EH (cell line): ENCODE measurements around the gene NYAP1.
"Not testable (repeated sequence)": the region's sequence is repeated elsewhere in the genome, so short reads cannot be mapped to it uniquely, and the experiment has no call there.

Experiments
- DNase-seq: peaks from one replicate; pipeline ENCODE4 v3.0.0-alpha.2; 2015; ENCODE audit warnings: low read depth

Gene NYAP1

GRCh38 chr7:100513212-100513810 lies 29.6 kb downstream of the NYAP1 start:
- DNase-seq: no peak

- DNase-seq: peak; percentile 78
These were observed 31.4 kb downstream of the NYAP1 start for GRCh38 chr7:100515072-100515532.

DNA sequence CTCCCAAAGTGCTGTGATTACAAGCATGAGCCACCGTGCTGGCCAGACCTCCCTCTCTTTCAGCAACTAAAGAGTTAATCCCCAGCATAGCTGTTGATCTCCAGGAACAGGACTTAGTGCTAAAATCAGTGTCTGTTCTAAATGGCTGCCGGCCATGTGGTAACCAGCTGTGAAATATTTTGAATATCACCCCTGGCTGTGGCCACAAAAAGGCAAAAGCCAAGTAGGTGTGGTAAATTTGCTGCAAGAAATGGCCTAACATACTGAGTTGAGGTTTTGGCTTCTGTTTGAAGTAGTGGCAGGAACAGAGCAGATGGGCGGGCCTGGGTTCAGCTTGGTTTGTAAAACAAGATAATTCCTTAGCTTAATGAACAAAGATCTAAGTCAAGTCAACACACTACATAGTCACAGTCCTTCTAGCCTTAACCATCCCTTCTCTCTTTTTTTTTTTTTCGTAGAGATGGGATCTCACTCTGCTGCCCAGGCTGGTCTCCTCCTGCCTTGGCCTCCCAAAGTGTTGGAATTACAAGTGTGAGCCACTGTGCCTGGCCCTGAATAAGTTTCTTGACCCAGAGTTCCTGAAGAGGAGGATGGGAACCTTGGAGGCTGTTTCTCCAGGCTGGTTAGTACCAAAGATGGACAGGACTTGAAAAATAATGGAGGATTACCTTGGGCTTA lies 32.5 kb downstream of the NYAP1 start:
- DNase-seq: peak; percentile 87

- DNase-seq: no peak
These were observed 33.6 kb downstream of the NYAP1 start for GRCh38 chr7:100517305-100517704.

- no peak for DNase-seq
These were observed 35.9 kb downstream of the NYAP1 start for GRCh38 chr7:100519580-100519979.

- no peak for DNase-seq
These were observed 36.4 kb downstream of the NYAP1 start for GRCh38 chr7:100520138-100520537.

DNA sequence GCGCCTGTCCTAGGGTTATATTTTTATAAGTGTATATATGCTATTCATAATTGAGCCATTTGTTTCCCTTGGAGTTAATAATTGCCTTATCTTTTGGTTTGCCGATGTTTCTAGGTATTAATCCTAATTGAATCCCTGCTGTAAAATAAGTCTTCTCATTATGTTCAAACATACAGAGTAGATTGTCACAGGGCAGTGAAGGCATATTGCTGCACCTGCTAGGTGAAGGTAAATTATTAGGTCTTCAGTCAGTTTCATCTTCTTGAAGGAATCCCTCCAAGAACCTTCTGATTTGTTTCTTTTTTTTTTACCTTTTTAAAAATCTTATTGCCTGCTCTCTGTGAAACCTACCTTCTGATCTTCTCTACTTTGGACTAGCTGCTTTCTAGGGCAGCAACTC lies 37.3 kb downstream of the NYAP1 start:
- DNase-seq: no peak

- not testable (repeated sequence) for DNase-seq
These were observed 38.3 kb downstream of the NYAP1 start for GRCh38 chr7:100521909-100522593.

DNA sequence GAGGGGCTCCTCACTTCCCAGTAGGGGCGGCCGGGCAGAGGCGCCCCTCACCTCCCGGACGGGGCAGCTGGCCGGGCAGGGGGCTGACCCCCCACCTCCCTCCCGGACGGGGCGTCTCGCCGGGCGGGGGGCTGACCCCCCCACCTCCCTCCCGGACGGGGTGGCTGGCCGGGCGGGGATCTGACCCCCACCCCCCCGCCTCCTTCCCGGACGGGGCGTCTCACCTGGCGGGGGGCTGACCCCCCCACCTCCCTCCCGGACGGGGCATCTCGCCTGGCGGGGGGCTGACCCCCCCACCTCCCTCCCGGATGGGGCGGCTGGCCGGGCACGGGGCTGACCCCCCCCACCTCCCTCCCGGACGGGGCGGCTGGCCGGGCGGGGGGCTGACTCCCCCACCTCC lies 39.5 kb downstream of the NYAP1 start:
- not testable (repeated sequence) for DNase-seq

GRCh38 chr7:100528108-100528866 lies 44.6 kb downstream of the NYAP1 start:
- not testable (repeated sequence) for DNase-seq

GRCh38 chr7:100532165-100533022 lies 48.7 kb downstream of the NYAP1 start:
- no peak for DNase-seq

- not testable (repeated sequence) for DNase-seq
These were observed 52.3 kb downstream of the NYAP1 start for GRCh38 chr7:100535982-100536381.

DNA sequence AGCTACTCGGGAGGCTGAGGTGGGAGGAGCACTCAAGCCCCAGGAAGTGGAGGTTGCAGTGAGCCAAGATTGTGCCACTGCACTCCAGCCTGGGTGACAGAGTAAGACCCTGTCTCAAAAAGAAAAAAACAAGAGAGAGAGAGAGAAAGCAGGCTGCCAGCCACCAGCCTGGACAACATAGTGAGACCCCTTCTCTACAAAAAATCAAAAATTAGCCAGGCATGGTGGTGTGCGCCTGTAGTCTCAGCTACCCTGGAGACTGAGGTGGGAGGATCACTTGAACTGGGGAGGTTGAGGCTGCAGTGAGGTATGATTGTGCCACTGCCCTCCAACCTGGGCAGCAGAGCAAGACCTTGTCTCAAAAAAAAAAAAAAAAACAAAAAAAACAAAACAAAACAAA lies 53.0 kb downstream of the NYAP1 start:
- DNase-seq: not testable (repeated sequence)

DNA sequence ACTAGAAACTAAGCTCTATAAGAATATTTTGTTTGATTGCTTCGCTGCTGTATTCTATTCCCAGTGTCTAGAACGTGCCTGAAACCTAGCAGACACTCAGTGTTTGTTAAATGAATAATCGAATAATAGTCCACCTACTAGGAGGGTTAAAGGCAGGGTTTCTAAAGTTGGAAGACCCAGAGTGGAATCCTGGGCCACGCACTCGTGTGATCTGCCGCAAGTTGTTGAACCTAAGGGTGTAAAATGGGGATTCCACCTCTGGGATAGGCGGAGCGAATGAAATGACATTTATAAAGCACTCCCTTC lies 54.6 kb downstream of the NYAP1 start:
- no peak for DNase-seq

DNA sequence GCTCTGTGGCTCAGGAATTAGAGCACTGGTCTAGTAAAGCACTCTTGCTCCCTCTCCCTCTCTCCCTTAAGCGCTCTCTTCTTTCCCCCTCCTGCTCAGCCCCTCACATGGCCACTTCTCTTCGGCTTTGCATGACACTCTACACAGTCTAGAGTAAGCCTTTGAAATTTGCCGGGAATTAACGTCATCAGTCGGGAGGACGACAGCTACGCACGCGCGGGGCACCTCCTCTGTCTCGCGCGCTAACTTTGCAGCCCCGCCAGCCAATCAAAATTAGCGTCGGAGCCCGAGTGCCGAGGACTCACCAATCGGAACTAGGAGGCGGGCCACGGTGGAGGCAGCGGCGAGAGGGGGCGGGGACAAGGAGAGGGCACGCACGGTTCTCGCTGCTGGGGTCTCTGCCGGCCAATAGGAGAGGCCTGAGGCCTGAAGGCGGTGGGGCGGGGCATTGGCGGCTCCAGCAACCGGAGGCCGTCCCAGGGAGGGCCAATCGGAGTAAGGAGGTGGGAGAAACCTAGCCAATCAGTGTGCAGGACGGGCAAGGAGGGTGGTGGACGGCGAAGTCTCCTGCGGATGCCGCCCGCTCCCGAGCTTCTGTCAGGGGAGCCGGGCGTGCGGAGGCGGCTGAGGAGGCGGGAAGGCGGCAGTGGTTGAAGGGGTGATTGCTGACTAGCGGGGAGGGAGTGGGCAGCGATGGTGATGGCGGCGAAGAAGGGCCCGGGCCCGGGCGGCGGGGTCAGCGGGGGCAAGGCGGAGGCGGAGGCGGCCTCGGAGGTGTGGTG lies 55.1 kb downstream of the NYAP1 start, which contains the start of gene AGFG2:
TSS of gene AGFG2 (plus strand) at position 550 of the 782 bp plus-strand sequence. CDS start at position 694, 144 bp downstream.
- DNase-seq: peak; percentile 100

DNA sequence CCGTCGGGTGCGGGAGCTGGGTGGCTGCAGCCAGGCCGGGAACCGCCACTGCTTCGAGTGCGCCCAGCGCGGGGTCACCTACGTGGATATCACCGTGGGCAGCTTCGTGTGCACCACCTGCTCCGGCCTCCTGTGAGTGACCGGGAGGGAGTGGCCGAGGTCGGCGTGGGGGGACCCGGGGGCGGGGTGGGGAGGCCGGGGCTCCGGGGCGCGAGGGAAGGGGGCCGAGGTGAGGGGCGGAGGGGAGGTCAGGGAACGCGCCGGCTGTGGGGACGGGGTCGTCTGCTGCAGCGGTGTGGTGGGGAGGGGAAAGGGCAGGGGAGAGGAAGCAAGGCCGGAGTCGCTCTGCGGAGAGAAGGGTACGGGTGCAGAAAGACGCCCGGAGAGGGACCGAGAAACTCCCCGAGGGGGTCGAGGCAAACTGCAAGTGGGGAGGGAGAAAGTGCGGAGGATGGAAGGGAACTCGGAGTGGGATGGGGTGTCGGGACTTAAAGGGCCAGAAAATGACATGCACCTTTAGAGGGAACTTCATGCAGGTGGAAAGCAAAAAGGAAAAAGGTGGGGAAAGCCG lies 55.8 kb downstream of the NYAP1 start:
- no peak for DNase-seq

GRCh38 chr7:100540073-100540723 lies 56.5 kb downstream of the NYAP1 start:
- no peak for DNase-seq

GRCh38 chr7:100541309-100541708 lies 57.6 kb downstream of the NYAP1 start:
- not testable (repeated sequence) for DNase-seq

DNA sequence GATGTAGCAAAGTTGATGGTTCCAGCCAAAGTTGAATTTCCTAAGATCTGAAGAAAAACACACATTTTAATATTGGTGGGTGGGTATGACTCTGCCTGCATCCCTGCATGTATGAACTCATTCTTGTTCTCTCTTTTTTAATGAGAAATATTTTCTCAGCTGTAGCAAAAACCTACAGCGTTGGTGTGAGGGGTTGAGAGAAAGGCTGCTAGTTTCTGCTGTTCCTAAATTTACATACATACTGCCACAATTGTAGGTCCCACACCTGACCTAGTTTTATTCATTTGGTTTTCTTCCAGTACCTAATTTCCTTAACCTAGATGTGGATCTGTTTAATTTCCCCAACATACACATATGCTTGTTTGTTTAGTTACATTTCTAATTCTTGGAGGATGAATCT lies 59.9 kb downstream of the NYAP1 start:
- DNase-seq: no peak

DNA sequence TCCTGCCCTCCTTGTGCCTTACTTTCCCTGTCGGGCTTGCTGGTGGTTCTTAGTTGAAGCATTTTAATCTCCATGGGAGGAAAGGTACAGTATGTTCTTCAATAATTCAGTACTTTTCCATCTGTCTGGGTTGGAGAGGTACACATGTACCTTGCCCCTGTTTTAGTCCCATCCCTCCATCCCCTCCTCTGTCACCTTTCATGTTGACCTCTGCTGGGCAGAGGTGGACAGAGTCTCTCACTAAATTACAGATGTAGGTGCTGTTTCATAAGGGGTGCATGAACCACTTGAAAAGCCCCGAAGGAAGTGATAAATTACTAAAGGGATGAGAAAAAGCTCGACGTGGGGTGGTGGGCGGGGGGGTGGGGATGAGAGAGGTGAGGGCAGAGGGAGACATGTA lies 60.7 kb downstream of the NYAP1 start:
- no peak for DNase-seq
